GM12892 (cell line): ENCODE measurements around the gene AVEN.

Experiments
- POLR2A ChIP-seq: IDR thresholded peaks from 2 replicates; pipeline ENCODE4 v1.6.1; 2011; ENCODE audit warnings: low read depth, low read length, control low read depth
- POLR2AphosphoS5 ChIP-seq: IDR thresholded peaks from 2 replicates; pipeline ENCODE4 v1.6.1; 2011; ENCODE audit warnings: low read depth, low read length, control low read depth
- TAF1 ChIP-seq: IDR thresholded peaks from 2 replicates; pipeline ENCODE4 v1.6.1; 2011; ENCODE audit warnings: low read depth, mild to moderate bottlenecking, control low read depth, low read length, borderline replicate concordance

DNA sequence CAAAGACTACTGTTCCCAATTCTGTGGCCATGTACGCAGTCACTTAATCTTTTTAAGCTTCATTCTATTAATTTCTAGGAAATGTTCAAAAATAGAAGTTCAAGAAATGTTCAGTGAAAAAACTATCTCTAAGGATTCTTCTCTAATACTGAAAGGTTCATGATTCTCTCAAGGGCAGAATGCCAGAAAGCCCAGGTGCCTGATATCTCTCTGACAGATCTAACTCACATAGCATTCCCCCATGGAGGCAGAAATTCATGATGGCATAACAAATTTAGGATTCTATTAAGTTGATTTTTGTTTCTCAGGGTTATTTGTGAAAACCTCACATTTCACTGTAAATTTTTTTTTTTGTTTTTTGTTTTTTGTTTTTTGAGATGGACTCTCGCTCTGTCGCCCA is 53.3 kb downstream of the AVEN start:
- TF ChIP-seq POLR2A (no peak), POLR2AphosphoS5 (no peak), TAF1 (no peak)
